Hepatocyte (in vitro differentiated cells): ENCODE data around the gene LCAT. TPM values are rescaled to one million over a fixed set of nuclear protein-coding genes. Genes with fewer than 3 reads are reported as not detected.

ENCODE experiments used
- DNase-seq: peaks from one replicate; pipeline ENCODE4 v3.0.0-alpha.2; 2016; ENCODE audit warnings: low spot score
- H2AFZ ChIP-seq: fragments of 200-600 bp; sonication (generic); 2 replicates; pipeline ENCODE4 v1.6.0; 2016; ENCODE audit warnings: antibody characterized with exemption, mild to moderate bottlenecking
- H3K27ac ChIP-seq: fragments of 200-600 bp; sonication (generic); 2 replicates; pipeline ENCODE4 v1.5.1; 2016; ENCODE audit warnings: mild to moderate bottlenecking
- H3K27me3 ChIP-seq: fragments of 200-600 bp; sonication (generic); 2 replicates; pipeline ENCODE4 v1.6.1; 2016
- H3K36me3 ChIP-seq: fragments of 200-600 bp; sonication (generic); replicated peaks from 2 replicates; pipeline ENCODE4 v1.5.1; 2016; ENCODE audit warnings: low read depth; ENCODE audit not compliant: insufficient read depth
- H3K4me1 ChIP-seq: fragments of 200-600 bp; sonication (generic); 2 replicates; pipeline ENCODE4 v1.5.1; 2016; ENCODE audit warnings: mild to moderate bottlenecking, moderate library complexity; ENCODE audit not compliant: insufficient read depth
- H3K4me2 ChIP-seq: fragments of 200-600 bp; sonication (generic); 2 replicates; pipeline ENCODE4 v1.6.0; 2016
- H3K4me3 ChIP-seq: fragments of 200-600 bp; sonication (generic); 2 replicates; pipeline ENCODE4 v1.5.1; 2016; ENCODE audit warnings: mild to moderate bottlenecking
- H3K79me2 ChIP-seq: fragments of 200-600 bp; sonication (generic); 2 replicates; pipeline ENCODE4 v1.6.0; 2017; ENCODE audit warnings: mild to moderate bottlenecking
- H3K9me2 ChIP-seq: fragments of 200-600 bp; sonication (generic); replicated peaks from 2 replicates; pipeline ENCODE4 v1.6.0; 2017; ENCODE audit warnings: mild to moderate bottlenecking; ENCODE audit not compliant: insufficient read depth
- H3K9me3 ChIP-seq: fragments of 200-600 bp; sonication (generic); 2 replicates; pipeline ENCODE4 v1.5.1; 2016; ENCODE audit warnings: low read depth, mild to moderate bottlenecking
- H4K20me1 ChIP-seq: fragments of 200-600 bp; sonication (generic); 2 replicates; pipeline ENCODE4 v1.6.0; 2016; ENCODE audit warnings: mild to moderate bottlenecking; ENCODE audit not compliant: insufficient read depth, poor library complexity, severe bottlenecking
- CTCF ChIP-seq: fragments of 200-600 bp; sonication (generic); IDR thresholded peaks from 2 replicates; pipeline ENCODE4 v1.5.1; 2016; ENCODE audit warnings: antibody characterized with exemption, mild to moderate bottlenecking; ENCODE audit not compliant: poor library complexity
- EZH2 ChIP-seq: fragments of 200-600 bp; sonication (generic); IDR thresholded peaks from 2 replicates; pipeline ENCODE4 v1.6.1; 2016; ENCODE audit warnings: antibody characterized with exemption, mild to moderate bottlenecking, borderline replicate concordance
- EZH2phosphoT487 ChIP-seq: fragments of 200-600 bp; sonication (generic); IDR thresholded peaks from one replicate; pipeline ENCODE4 v1.6.1; 2018; ENCODE audit warnings: antibody characterized with exemption, mild to moderate bottlenecking, low read depth, moderate library complexity; ENCODE audit not compliant: unreplicated experiment, severe bottlenecking
- WGBS: methylation state at CpG from one replicate; pipeline ENCODE4 v1.1.6; 2016; ENCODE audit warnings: low lambda C conversion rate; ENCODE audit errors: missing lambda C conversion rate; 5-methylcytosine and 5-hydroxymethylcytosine counted together
- polyA plus RNA-seq: library from polyadenylated mRNA; unstranded; fragments of >200 nt; fragmentation: Nextera tagmentation; extraction: Ambion mirVana; gene quantifications from 2 replicates; pipeline ENCODE4 v1.2.1, GENCODE V29; 2016
- total RNA-seq: library from RNA; depleted of rRNA; stranded (reverse); fragments of >200 nt; gene quantifications from 2 replicates; pipeline ENCODE4 v1.2.3, GENCODE V29; 2014

LCAT gene
- total and polyA plus RNA-seq, 2 experiments from 2014 or later = 15.6 to 44.6 TPM

GRCh38 chr16:67946966-67947558 is 3.1 kb upstream of the LCAT start:
- Histone ChIP-seq H3K27me3 (no peaks in the 10 kb centered on the region), H3K36me3 (no peaks in the 10 kb centered on the region), H3K9me2 (no peaks in the 10 kb centered on the region), H4K20me1 (no peaks in the 10 kb centered on the region), H2AFZ (no peak overlapping the region), H3K4me1 (no peaks in the 10 kb centered on the region), H3K4me2 (no peak overlapping the region), H3K9me3 (no peaks in the 10 kb centered on the region), H3K79me2 (no peaks in the 10 kb centered on the region), H3K4me3 (no peak overlapping the region), H3K27ac (no peak overlapping the region)
- TF ChIP-seq EZH2phosphoT487 (no peak), EZH2 (no peak), CTCF (no peak)
- no peak for DNase-seq
- WGBS = 97% methylated on average over 28 of the region's 28 CpGs

- H3K4me3 ChIP-seq = no peak overlapping the region
- H3K4me2 ChIP-seq = no peak overlapping the region
- no peaks in the 10 kb centered on the region for H3K4me1 ChIP-seq
- WGBS = 96% methylated on average over 20 of the region's 20 CpGs
- no peak overlapping the region for H2AFZ ChIP-seq
- no peaks in the 10 kb centered on the region for H3K9me3 ChIP-seq
- no peaks in the 10 kb centered on the region for H3K36me3 ChIP-seq
- no peaks in the 10 kb centered on the region for H4K20me1 ChIP-seq
- H3K79me2 ChIP-seq = no peaks in the 10 kb centered on the region
- H3K9me2 ChIP-seq = no peaks in the 10 kb centered on the region
- TF ChIP-seq CTCF = no peak
- TF ChIP-seq EZH2phosphoT487 = no peak
- TF ChIP-seq EZH2 = no peak
- H3K27ac ChIP-seq = no peak overlapping the region
- no peak for DNase-seq
- no peaks in the 10 kb centered on the region for H3K27me3 ChIP-seq
These were observed 2.2 kb upstream of the LCAT start for GRCh38 chr16:67946128-67946569.

GRCh38 chr16:67945392-67945933 is 1.5 kb upstream of the LCAT start:
- DNase-seq = no peak
- no peak for TF ChIP-seq EZH2phosphoT487
- no peak for TF ChIP-seq EZH2
- no peak for TF ChIP-seq CTCF
- H2AFZ ChIP-seq = no peak overlapping the region
- H3K27ac ChIP-seq = no peak overlapping the region
- no peak overlapping the region for H3K4me2 ChIP-seq
- no peaks in the 10 kb centered on the region for H3K79me2 ChIP-seq
- no peaks in the 10 kb centered on the region for H4K20me1 ChIP-seq
- H3K9me3 ChIP-seq = no peaks in the 10 kb centered on the region
- no peaks in the 10 kb centered on the region for H3K36me3 ChIP-seq
- H3K27me3 ChIP-seq = no peaks in the 10 kb centered on the region
- 94% methylated on average over 24 of the region's 24 CpGs for whole genome bisulfite sequencing
- no peaks in the 10 kb centered on the region for H3K9me2 ChIP-seq
- H3K4me1 ChIP-seq = no peaks in the 10 kb centered on the region
- no peak overlapping the region for H3K4me3 ChIP-seq
